HG02840 (cell line): ENCODE data around the gene MAL.

Experiments
- ATAC-seq: cut with Tn5 transposase; IDR thresholded peaks from one replicate; pipeline ENCODE4 v1.9.1; 2021; ENCODE audit warnings: mild to moderate bottlenecking, moderate library complexity, moderate number of reproducible peaks; ENCODE audit not compliant: unreplicated experiment, low FRiP score

MAL gene

GRCh38 chr2:95044601-95045000 is 19.1 kb downstream of the MAL start:
- ATAC-seq: no peak

- ATAC-seq: no peak
Measured at GRCh38 chr2:95046371-95047112, 21.0 kb downstream of the MAL start.

GRCh38 chr2:95047629-95048510 is 22.4 kb downstream of the MAL start:
- no peak for ATAC-seq

GRCh38 chr2:95048825-95049682 is 23.5 kb downstream of the MAL start:
- no peak for ATAC-seq

- no peak for ATAC-seq
Measured at GRCh38 chr2:95049683-95049955, 24.1 kb downstream of the MAL start.

GRCh38 chr2:95049961-95050360 is 24.5 kb downstream of the MAL start:
- no peak for ATAC-seq

- ATAC-seq: no peak
Measured at GRCh38 chr2:95050385-95051300, 25.1 kb downstream of the MAL start.

- ATAC-seq: no peak
Measured at GRCh38 chr2:95051626-95052025, 26.1 kb downstream of the MAL start.

- ATAC-seq: no peak
Measured at GRCh38 chr2:95052307-95052706, 26.8 kb downstream of the MAL start.

GRCh38 chr2:95052804-95053479 is 27.4 kb downstream of the MAL start:
- ATAC-seq: no peak

- ATAC-seq: no peak
Measured at GRCh38 chr2:95053543-95053942, 28.0 kb downstream of the MAL start.

- ATAC-seq: no peak
Measured at GRCh38 chr2:95054016-95054415, 28.5 kb downstream of the MAL start.

GRCh38 chr2:95055262-95055661 is 29.8 kb downstream of the MAL start:
- no peak for ATAC-seq

GRCh38 chr2:95056044-95056443 is 30.5 kb downstream of the MAL start:
- no peak for ATAC-seq

- ATAC-seq: no peak
Measured at GRCh38 chr2:95056461-95057459, 31.3 kb downstream of the MAL start.

- ATAC-seq: no peak
Measured at GRCh38 chr2:95057535-95058370, 32.2 kb downstream of the MAL start.

GRCh38 chr2:95058466-95058988 is 33.0 kb downstream of the MAL start:
- no peak for ATAC-seq
